Coronary artery (tissue), 2 donors: ENCODE measurements around the gene GBGT1.

Source experiments
- DNase-seq: peaks from one replicate; pipeline ENCODE4 v3.0.0-alpha.2; 2017; ENCODE audit warnings: low spot score
- H3K27ac ChIP-seq, 2 donors: fragments of 200-600 bp; sonication (generic); one replicate each; pipeline ENCODE4 v1.5.1; 2016 to 2019
- H3K4me3 ChIP-seq: fragments of 200-600 bp; sonication (generic); 2 replicates; pipeline ENCODE4 v1.5.1; 2016; ENCODE audit warnings: mild to moderate bottlenecking, moderate library complexity
- CTCF ChIP-seq: fragments of 200-600 bp; sonication (generic); IDR thresholded peaks from one replicate; pipeline ENCODE4 v1.5.1; 2019; ENCODE audit warnings: antibody characterized with exemption

GBGT1 gene

GRCh38 chr9:133129001-133129795 is 34.5 kb downstream of the GBGT1 start:
- no peak for DNase-seq
- H3K4me3 ChIP-seq, result no peak overlapping the region
- TF ChIP-seq CTCF, result no peak
- no peak overlapping the region for H3K27ac ChIP-seq

GRCh38 chr9:133128152-133128551 is 35.6 kb downstream of the GBGT1 start:
- DNase-seq, result no peak
- H3K4me3 ChIP-seq, result no peak overlapping the region
- no peak for TF ChIP-seq CTCF
- H3K27ac ChIP-seq, result no peak overlapping the region

GRCh38 chr9:133127340-133127981 is 36.3 kb downstream of the GBGT1 start:
- peak overlapping the region in 1 of 2 donors; percentile 73 for H3K27ac ChIP-seq
- TF ChIP-seq CTCF, result no peak
- DNase-seq, result no peak
- H3K4me3 ChIP-seq, result no peak overlapping the region

GRCh38 chr9:133126697-133127339 is 36.9 kb downstream of the GBGT1 start:
- Histone ChIP-seq H3K27ac (peak overlapping the region in 1 of 2 donors; percentile 73), H3K4me3 (peak overlapping the region; percentile 64)
- DNase-seq, result no peak
- TF ChIP-seq CTCF, result no peak

GRCh38 chr9:133125941-133126696 is 37.6 kb downstream of the GBGT1 start:
- peak overlapping the region in 1 of 2 donors; percentile 73 for H3K27ac ChIP-seq
- TF ChIP-seq CTCF, result no peak
- peak overlapping the region; percentile 64 for H3K4me3 ChIP-seq
- DNase-seq, result no peak

- TF ChIP-seq CTCF, result no peak
- no peak overlapping the region for H3K27ac ChIP-seq
- no peak for DNase-seq
- no peak overlapping the region for H3K4me3 ChIP-seq
Measured at GRCh38 chr9:133124907-133125275, 38.8 kb downstream of the GBGT1 start.
